NB4 (cell line): ENCODE results near the gene GRB2.

Experiments
- DNase-seq: peaks from one replicate; pipeline ENCODE4 v3.0.0; 2010; ENCODE audit warnings: low read depth
- H3K4me3 ChIP-seq: one replicate; pipeline ENCODE4 v1.5.1; 2011; ENCODE audit warnings: mild to moderate bottlenecking, low read depth, low read length, moderate library complexity
- MYC ChIP-seq: IDR thresholded peaks from 2 replicates; pipeline ENCODE4 v1.6.1; 2011; ENCODE audit warnings: low read depth, low read length
- POLR2A ChIP-seq: IDR thresholded peaks from 2 replicates; pipeline ENCODE4 v1.6.1; 2011; ENCODE audit warnings: mild to moderate bottlenecking; ENCODE audit not compliant: insufficient read length; ENCODE audit errors: extremely low read depth
- TF ChIP-seq, protein P1 (sequence below): IDR thresholded peaks from 2 replicates; pipeline ENCODE4 v1.6.1; 2011; ENCODE audit warnings: low read depth, low read length
- TF ChIP-seq, protein P2 (sequence below): IDR thresholded peaks from one replicate; pipeline ENCODE4 v1.5.1; 2012; ENCODE audit warnings: low read depth, low read length

The GRB2 gene

DNA sequence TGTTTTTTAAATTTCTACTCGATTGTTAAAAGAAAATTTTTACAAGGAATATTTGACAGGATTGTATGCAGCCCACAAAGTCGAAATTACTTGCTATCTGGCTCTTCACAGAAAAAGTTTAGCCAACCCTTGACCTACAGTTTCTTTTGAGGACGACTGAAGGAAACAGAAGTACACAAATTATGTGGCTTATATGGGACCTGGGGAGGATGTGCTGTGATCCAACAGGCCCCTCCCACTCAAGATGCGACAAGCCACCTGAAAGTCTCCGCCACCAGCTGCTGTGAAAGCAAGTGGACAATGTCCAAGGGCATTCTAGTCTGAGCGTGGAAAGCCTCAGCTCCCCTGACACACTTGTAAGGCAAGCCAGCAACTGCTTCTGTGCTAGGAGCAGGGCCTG is 73.8 kb downstream of the GRB2 start:
- TF ChIP-seq MYC (no peak), POLR2A (no peak)
- TF ChIP-seq, protein P1, sequence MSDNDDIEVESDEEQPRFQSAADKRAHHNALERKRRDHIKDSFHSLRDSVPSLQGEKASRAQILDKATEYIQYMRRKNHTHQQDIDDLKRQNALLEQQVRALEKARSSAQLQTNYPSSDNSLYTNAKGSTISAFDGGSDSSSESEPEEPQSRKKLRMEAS, result no peak
- TF ChIP-seq, protein P2, sequence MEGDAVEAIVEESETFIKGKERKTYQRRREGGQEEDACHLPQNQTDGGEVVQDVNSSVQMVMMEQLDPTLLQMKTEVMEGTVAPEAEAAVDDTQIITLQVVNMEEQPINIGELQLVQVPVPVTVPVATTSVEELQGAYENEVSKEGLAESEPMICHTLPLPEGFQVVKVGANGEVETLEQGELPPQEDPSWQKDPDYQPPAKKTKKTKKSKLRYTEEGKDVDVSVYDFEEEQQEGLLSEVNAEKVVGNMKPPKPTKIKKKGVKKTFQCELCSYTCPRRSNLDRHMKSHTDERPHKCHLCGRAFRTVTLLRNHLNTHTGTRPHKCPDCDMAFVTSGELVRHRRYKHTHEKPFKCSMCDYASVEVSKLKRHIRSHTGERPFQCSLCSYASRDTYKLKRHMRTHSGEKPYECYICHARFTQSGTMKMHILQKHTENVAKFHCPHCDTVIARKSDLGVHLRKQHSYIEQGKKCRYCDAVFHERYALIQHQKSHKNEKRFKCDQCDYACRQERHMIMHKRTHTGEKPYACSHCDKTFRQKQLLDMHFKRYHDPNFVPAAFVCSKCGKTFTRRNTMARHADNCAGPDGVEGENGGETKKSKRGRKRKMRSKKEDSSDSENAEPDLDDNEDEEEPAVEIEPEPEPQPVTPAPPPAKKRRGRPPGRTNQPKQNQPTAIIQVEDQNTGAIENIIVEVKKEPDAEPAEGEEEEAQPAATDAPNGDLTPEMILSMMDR, result no peak
- DNase-seq, result no peak
- no peak overlapping the region for H3K4me3 ChIP-seq

DNA sequence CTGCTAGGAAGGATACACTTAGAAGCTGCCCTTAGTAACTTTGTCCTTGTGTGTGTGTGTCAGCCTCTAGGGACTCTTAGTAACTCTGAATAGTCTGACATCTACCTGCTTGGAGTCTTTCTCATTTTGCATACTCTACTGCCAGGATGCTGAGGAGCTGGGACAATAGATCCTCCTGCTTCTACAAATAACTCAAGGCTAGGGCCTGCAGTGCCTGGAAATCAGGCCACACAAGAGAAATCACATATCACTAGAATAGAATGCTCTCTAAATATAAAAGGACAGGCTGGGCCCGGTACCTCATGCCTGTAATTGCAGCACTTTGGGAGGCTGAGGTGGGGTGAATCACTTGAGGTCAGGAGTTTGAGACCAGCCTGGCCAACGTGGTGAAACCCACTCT is 77.7 kb downstream of the GRB2 start:
- TF ChIP-seq, protein P1, result no peak
- TF ChIP-seq POLR2A (no peak), MYC (no peak)
- TF ChIP-seq, protein P2, result no peak
- no peak overlapping the region for H3K4me3 ChIP-seq
- no peak for DNase-seq

DNA sequence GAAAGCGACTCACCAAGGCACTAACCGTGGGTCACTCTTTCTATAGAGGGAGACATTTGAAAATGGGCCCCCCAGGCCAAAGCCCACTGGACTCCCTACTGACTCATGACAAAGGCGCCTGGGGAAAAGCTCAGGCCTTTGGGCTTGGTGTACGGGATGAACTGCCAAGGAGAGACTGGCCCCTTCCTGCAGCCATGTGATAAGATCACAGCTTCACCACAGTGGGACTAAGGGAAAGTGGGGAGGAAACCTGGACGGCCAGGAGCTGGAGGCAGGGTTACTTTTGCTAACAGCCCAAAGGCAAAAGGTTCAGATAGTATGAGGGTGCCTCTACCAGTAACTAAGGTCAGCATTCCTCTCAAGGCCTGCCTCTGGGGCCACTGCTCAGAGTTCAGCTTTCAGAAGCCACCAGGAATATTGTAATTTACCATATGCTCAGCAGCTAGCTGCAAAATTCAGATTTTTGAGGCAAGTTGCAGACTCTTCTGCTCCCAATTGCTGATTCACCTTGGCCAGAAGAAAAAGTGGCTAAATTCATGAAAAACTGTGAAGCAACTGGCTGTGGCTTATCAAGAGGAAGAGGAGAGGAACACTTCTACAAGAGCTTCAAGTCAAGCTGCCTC is 79.1 kb downstream of the GRB2 start:
- DNase-seq, result peak; percentile 82
- TF ChIP-seq, protein P1, result no peak
- TF ChIP-seq MYC (no peak), POLR2A (no peak)
- TF ChIP-seq, protein P2, result no peak
- no peak overlapping the region for H3K4me3 ChIP-seq

DNA sequence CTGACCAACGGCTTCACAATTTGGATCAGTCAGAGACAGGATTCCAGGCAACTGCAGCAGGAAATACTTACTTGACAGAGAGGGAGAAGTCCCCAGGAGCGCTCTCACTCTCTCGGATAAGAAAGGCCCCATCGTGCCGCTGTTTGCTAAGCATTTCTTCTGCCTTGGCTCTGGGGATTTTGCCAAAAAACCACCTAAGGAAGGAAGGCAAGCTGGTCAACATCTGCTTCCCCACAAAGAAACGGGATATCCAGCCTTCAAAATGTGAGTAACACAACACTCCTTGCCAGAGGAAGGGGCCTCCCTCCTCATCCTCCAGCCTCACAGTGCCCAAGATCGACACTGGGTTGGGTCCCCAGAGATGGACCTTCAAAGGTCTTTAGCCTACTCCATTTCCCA is 79.7 kb downstream of the GRB2 start:
- TF ChIP-seq MYC, result no peak
- TF ChIP-seq POLR2A, result no peak
- TF ChIP-seq, protein P2, result no peak
- TF ChIP-seq, protein P1, result no peak
- peak; percentile 74 for DNase-seq

DNA sequence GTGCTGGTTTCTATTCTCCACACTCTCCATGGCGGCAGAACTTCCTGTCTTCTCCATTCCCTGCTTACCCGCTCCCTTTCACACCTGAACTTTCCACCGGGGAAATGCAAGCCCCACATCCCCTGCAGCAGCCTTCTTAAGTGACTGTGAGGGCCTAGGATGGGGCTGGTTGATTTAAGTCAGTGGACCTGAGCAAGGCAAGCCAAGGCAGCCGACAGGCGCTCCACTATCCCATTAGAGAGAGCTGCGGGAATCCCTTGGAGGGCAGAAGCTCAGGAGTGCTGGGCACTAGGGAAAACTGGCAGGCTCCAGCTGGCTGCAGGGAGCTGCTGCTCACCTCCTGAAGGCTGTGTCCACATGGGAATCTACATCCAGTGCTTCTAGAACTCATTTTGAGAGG is 80.1 kb downstream of the GRB2 start:
- H3K4me3 ChIP-seq, result peak overlapping the region; percentile 3
- DNase-seq, result no peak
- TF ChIP-seq, protein P1, result no peak
- TF ChIP-seq MYC (no peak), POLR2A (no peak)
- TF ChIP-seq, protein P2, result no peak

More for the DNA sequence above, 79.7 kb downstream of the GRB2 start:
- peak overlapping the region; percentile 3 for H3K4me3 ChIP-seq
